Vagina (tissue), 2 donors: Measurements from ENCODE around the gene VPS18. TPM values are rescaled to one million over a fixed set of nuclear protein-coding genes. Genes with fewer than 3 reads are reported as not detected.

Source experiments
- DNase-seq, 2 donors: peaks; one replicate each; pipeline ENCODE4 v3.0.0-alpha.2; 2017; ENCODE audit errors: extremely low spot score in 2 of 2
- H3K27ac ChIP-seq: fragments of 200-600 bp; sonication (generic); one replicate; pipeline ENCODE4 v1.5.1; 2019
- H3K27me3 ChIP-seq: fragments of 200-600 bp; sonication (generic); one replicate; pipeline ENCODE4 v1.5.1; 2019
- H3K36me3 ChIP-seq, 2 donors: fragments of 200-600 bp; sonication (generic); one replicate each; pipeline ENCODE4 v1.5.1; 2017 to 2019
- H3K4me1 ChIP-seq: fragments of 200-600 bp; sonication (generic); one replicate; pipeline ENCODE4 v1.5.1; 2019
- H3K4me3 ChIP-seq, 2 donors: fragments of 200-600 bp; sonication (generic); 1 replicate in 1 of 2; 2 replicates in 1 of 2; pipeline ENCODE4 v1.5.1; 2016 to 2019
- H3K9me3 ChIP-seq: fragments of 200-600 bp; sonication (generic); one replicate; pipeline ENCODE4 v1.5.1; 2019
- POLR2A ChIP-seq, 2 donors: fragments of 450-650 bp; IDR thresholded peaks; one replicate each; pipeline ENCODE4 v1.6.1; 2017; ENCODE audit warnings: antibody characterized with exemption in 2 of 2, mild to moderate bottlenecking in 2 of 2, moderate library complexity in 2 of 2
- POLR2AphosphoS5 ChIP-seq, 2 donors: sonication (generic); formaldehyde crosslinking; IDR thresholded peaks; one replicate each; pipeline ENCODE4 v1.9.0; 2017; ENCODE audit warnings: antibody characterized with exemption in 2 of 2, mild to moderate bottlenecking in 2 of 2, low read depth in 1 of 2; ENCODE audit not compliant: insufficient read depth in 1 of 2
- intact Hi-C: fragments of 100-400 bp; cut with DNase I; formaldehyde crosslinking; loops from one replicate; pipeline ENCODE4 v1.15.1; 2023
- total RNA-seq: library from RNA; depleted of rRNA; stranded (reverse); fragments of >200 nt; gene quantifications from one replicate; pipeline ENCODE4 v1.2.3, GENCODE V29; 2016
- TF ChIP-seq, protein P1 (sequence below), 3 experiments: fragments of 450-650 bp in 2 of 3; fragments of 200-600 bp in 1 of 3; sonication (generic) in 1 of 3; IDR thresholded peaks; one replicate each; pipeline ENCODE4 v1.5.1; 2017 to 2019; ENCODE audit warnings: antibody characterized with exemption in 3 of 3, mild to moderate bottlenecking in 2 of 3, moderate library complexity in 2 of 3

The VPS18 gene
- total RNA-seq, 1 donor from 2014 or later = 21.4 TPM

DNA sequence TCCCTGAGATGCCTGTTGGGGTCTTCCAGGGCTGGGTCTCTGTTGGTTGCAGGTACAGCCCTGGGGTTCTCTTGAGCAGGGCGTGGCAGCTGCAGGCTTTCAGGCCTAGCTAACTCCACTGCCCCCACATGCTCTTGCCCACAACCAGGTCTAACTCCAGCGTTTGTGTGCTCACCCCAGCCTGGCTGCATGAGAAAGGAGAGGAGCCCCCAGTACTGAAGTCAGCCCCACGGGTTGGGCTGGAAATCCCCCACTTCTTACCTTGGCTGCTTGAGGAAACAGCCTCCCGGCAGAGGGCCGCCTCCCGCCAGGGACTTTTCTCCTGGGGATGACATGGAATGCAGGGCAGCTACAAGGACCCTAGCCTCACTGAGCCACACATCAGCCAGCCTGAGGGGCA lies 18.2 kb downstream of the VPS18 start:
- Histone ChIP-seq H3K9me3 (no peaks in the 10 kb centered on the region), H3K4me1 (peaks cover 13% of the 10 kb centered on the region), H3K27ac (no peak overlapping the region), H3K4me3 (no peak overlapping the region), H3K27me3 (no peaks in the 10 kb centered on the region), H3K36me3 (no peaks in the 10 kb centered on the region)
- intact Hi-C loops = no loop called here
- no peak for DNase-seq
- TF ChIP-seq, protein P1, sequence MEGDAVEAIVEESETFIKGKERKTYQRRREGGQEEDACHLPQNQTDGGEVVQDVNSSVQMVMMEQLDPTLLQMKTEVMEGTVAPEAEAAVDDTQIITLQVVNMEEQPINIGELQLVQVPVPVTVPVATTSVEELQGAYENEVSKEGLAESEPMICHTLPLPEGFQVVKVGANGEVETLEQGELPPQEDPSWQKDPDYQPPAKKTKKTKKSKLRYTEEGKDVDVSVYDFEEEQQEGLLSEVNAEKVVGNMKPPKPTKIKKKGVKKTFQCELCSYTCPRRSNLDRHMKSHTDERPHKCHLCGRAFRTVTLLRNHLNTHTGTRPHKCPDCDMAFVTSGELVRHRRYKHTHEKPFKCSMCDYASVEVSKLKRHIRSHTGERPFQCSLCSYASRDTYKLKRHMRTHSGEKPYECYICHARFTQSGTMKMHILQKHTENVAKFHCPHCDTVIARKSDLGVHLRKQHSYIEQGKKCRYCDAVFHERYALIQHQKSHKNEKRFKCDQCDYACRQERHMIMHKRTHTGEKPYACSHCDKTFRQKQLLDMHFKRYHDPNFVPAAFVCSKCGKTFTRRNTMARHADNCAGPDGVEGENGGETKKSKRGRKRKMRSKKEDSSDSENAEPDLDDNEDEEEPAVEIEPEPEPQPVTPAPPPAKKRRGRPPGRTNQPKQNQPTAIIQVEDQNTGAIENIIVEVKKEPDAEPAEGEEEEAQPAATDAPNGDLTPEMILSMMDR (IDR thresholded peaks at IDR 0.05) = no peak
- no peak for TF ChIP-seq POLR2AphosphoS5 (IDR thresholded peaks at IDR 0.05; ENCODE audit: insufficient read depth in 1 of 2, low read depth in 1 of 2)
- TF ChIP-seq POLR2A (IDR thresholded peaks at IDR 0.05) = no peak

DNA sequence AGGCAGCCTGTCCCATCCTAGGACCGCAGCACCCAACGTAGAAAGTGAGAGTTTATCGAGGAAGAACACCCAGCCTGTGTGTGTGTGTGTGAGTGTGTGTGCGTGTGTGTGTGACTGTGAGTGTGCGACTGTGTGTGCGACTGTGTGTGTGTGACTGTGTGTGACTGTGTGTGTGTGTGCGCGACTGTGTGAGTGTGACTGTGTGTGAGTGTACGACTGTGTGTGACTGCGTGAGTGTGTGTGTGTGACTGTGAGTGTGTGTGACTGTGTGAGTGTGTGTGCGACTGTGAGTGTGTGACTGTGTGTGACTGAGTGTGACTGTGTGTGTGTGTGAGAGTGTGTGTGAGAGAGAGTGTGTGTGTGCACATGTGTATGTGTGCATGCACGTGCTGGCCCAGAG lies 19.8 kb downstream of the VPS18 start:
- Histone ChIP-seq H3K27me3 (no peaks in the 10 kb centered on the region), H3K4me1 (peaks cover 9% of the 10 kb centered on the region), H3K9me3 (no peaks in the 10 kb centered on the region), H3K36me3 (no peaks in the 10 kb centered on the region), H3K27ac (no peak overlapping the region), H3K4me3 (no peak overlapping the region)
- no peak for DNase-seq
- no peak for TF ChIP-seq POLR2A (IDR thresholded peaks at IDR 0.05)
- intact Hi-C loops = no loop called here

DNA sequence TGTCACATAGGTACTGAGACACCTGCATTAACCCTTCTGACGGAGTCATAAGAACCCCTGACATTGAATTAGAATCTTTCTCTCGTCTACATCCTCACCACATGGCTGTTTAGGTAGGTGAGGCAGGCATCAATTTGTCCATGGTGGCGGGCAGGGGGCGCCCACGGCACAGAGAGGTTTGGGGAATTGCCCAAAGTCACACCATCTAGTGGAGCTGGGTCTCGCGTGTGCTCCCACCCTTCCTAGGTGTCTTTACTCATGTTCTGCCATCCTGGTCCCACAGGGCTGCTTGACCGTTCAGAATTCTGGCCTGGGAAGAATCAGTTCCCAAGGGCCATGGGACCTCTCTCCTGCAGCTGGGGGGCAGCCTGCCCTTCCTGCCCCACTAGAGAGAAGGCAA lies 20.2 kb downstream of the VPS18 start:
- H3K4me3 ChIP-seq = no peak overlapping the region
- H3K27ac ChIP-seq = no peak overlapping the region
- no peaks in the 10 kb centered on the region for H3K36me3 ChIP-seq
- no peaks in the 10 kb centered on the region for H3K9me3 ChIP-seq
- TF ChIP-seq POLR2AphosphoS5 (IDR thresholded peaks at IDR 0.05; ENCODE audit: insufficient read depth in 1 of 2, low read depth in 1 of 2) (no peak), POLR2A (IDR thresholded peaks at IDR 0.05) (no peak)
- TF ChIP-seq, protein P1 (IDR thresholded peaks at IDR 0.05) = no peak
- no peaks in the 10 kb centered on the region for H3K27me3 ChIP-seq
- H3K4me1 ChIP-seq = peaks cover 9% of the 10 kb centered on the region
- DNase-seq = no peak
- intact Hi-C loops = no loop called here

GRCh38 chr15:40915116-40915661 lies 20.9 kb downstream of the VPS18 start:
- Histone ChIP-seq H3K4me3 (no peak overlapping the region), H3K9me3 (no peaks in the 10 kb centered on the region), H3K27me3 (no peaks in the 10 kb centered on the region), H3K27ac (no peak overlapping the region), H3K4me1 (peaks cover 3% of the 10 kb centered on the region), H3K36me3 (no peaks in the 10 kb centered on the region)
- TF ChIP-seq POLR2A (IDR thresholded peaks at IDR 0.05) (no peak), POLR2AphosphoS5 (IDR thresholded peaks at IDR 0.05; ENCODE audit: insufficient read depth in 1 of 2, low read depth in 1 of 2) (no peak)
- TF ChIP-seq, protein P1 (IDR thresholded peaks at IDR 0.05) = no peak
- DNase-seq = no peak
- intact Hi-C loops = no loop called here

DNA sequence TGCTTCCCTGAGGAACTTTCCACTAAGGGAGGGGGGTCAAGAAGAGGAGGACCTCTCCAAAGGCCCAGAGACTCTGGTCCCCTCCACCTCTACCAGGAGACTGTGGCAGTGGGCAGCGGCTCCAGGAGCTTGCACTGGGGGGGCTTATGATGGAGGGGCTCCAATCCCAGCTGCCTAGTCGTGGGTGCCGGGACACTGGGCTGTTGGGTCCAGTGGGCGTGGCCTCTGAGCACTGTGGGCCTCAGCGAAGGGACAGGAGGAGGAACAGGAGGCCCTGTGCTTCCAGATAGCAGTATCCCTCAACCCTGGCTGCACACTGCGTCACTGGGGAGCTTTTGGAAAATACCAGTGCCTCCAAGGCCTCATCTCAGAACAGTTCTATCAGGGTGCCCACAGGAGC lies 21.4 kb downstream of the VPS18 start:
- H3K27ac ChIP-seq = no peak overlapping the region
- no peaks in the 10 kb centered on the region for H3K27me3 ChIP-seq
- intact Hi-C loops = no loop called here
- no peaks in the 10 kb centered on the region for H3K4me1 ChIP-seq
- H3K36me3 ChIP-seq = no peaks in the 10 kb centered on the region
- no peak for DNase-seq
- H3K4me3 ChIP-seq = no peak overlapping the region
- H3K9me3 ChIP-seq = no peaks in the 10 kb centered on the region
- TF ChIP-seq POLR2A (IDR thresholded peaks at IDR 0.05) = no peak
- TF ChIP-seq POLR2AphosphoS5 (IDR thresholded peaks at IDR 0.05; ENCODE audit: insufficient read depth in 1 of 2, low read depth in 1 of 2) = no peak
- TF ChIP-seq, protein P1 (IDR thresholded peaks at IDR 0.05) = no peak
